ENCODE results near the gene VAX1.

The VAX1 gene

GRCh38 chr10:117096599-117097201 is 41.4 kb downstream of the VAX1 start:
- Histone ChIP-seq H3K27me3 (ENCODE audit: insufficient read depth, low read length, poor library complexity, severe bottlenecking) (no peaks in the 10 kb centered on the region), H3K4me2 (ENCODE audit: low read depth, low read length, poor library complexity, severe bottlenecking) (no peak overlapping the region), H3F3A (ENCODE audit: low read depth) (no peaks in the 10 kb centered on the region), H2AFZ (ENCODE audit: low read length) (no peak overlapping the region), H3K9me3 (ENCODE audit: insufficient read depth, low read depth, low read length) (no peaks in the 10 kb centered on the region), H3K9me2 (replicated peaks; ENCODE audit: low read depth, low read length) (no peaks in the 10 kb centered on the region), H4K20me1 (ENCODE audit: insufficient read depth, low read length, poor library complexity, severe bottlenecking) (no peaks in the 10 kb centered on the region), H3K4me1 (ENCODE audit: insufficient read depth, low read length, poor library complexity, severe bottlenecking) (no peaks in the 10 kb centered on the region), H3K36me3 (ENCODE audit: insufficient read depth, low read length) (no peaks in the 10 kb centered on the region), H3K4me3 (ENCODE audit: low read length, poor library complexity, severe bottlenecking) (no peak overlapping the region), H3K9ac (ENCODE audit: low read depth, low read length, poor library complexity, severe bottlenecking) (no peak overlapping the region), H3K79me2 (ENCODE audit: insufficient read depth, low read length) (no peaks in the 10 kb centered on the region)
- TF ChIP-seq EZH2phosphoT487 (IDR thresholded peaks at IDR 0.05; ENCODE audit: borderline replicate concordance) (no peak), CTCF (conservative IDR thresholded peaks at IDR 0.05; ENCODE audit: low read length) (no peak)

GRCh38 chr10:117094856-117095255 is 43.2 kb downstream of the VAX1 start:
- Histone ChIP-seq H3K9me2 (replicated peaks; ENCODE audit: low read depth, low read length) (no peaks in the 10 kb centered on the region), H2AFZ (ENCODE audit: low read length) (no peak overlapping the region), H3K9me3 (ENCODE audit: insufficient read depth, low read depth, low read length) (no peaks in the 10 kb centered on the region), H3F3A (ENCODE audit: low read depth) (no peaks in the 10 kb centered on the region), H3K4me2 (ENCODE audit: low read depth, low read length, poor library complexity, severe bottlenecking) (no peak overlapping the region), H3K4me1 (ENCODE audit: insufficient read depth, low read length, poor library complexity, severe bottlenecking) (no peaks in the 10 kb centered on the region), H4K20me1 (ENCODE audit: insufficient read depth, low read length, poor library complexity, severe bottlenecking) (no peaks in the 10 kb centered on the region), H3K79me2 (ENCODE audit: insufficient read depth, low read length) (no peaks in the 10 kb centered on the region), H3K9ac (ENCODE audit: low read depth, low read length, poor library complexity, severe bottlenecking) (no peak overlapping the region), H3K36me3 (ENCODE audit: insufficient read depth, low read length) (no peaks in the 10 kb centered on the region), H3K27me3 (ENCODE audit: insufficient read depth, low read length, poor library complexity, severe bottlenecking) (no peaks in the 10 kb centered on the region), H3K4me3 (ENCODE audit: low read length, poor library complexity, severe bottlenecking) (no peak overlapping the region)
- TF ChIP-seq EZH2phosphoT487 (IDR thresholded peaks at IDR 0.05; ENCODE audit: borderline replicate concordance) (no peak), CTCF (conservative IDR thresholded peaks at IDR 0.05; ENCODE audit: low read length) (no peak)

- H3K9me2 ChIP-seq (replicated peaks; ENCODE audit: low read depth, low read length) = no peaks in the 10 kb centered on the region
- no peaks in the 10 kb centered on the region for H3K36me3 ChIP-seq (ENCODE audit: insufficient read depth, low read length)
- H4K20me1 ChIP-seq (ENCODE audit: insufficient read depth, low read length, poor library complexity, severe bottlenecking) = no peaks in the 10 kb centered on the region
- H3K79me2 ChIP-seq (ENCODE audit: insufficient read depth, low read length) = no peaks in the 10 kb centered on the region
- H3K27me3 ChIP-seq (ENCODE audit: insufficient read depth, low read length, poor library complexity, severe bottlenecking) = no peaks in the 10 kb centered on the region
- no peaks in the 10 kb centered on the region for H3K9me3 ChIP-seq (ENCODE audit: insufficient read depth, low read depth, low read length)
- no peaks in the 10 kb centered on the region for H3F3A ChIP-seq (ENCODE audit: low read depth)
- no peak overlapping the region for H3K4me3 ChIP-seq (ENCODE audit: low read length, poor library complexity, severe bottlenecking)
- TF ChIP-seq EZH2phosphoT487 (IDR thresholded peaks at IDR 0.05; ENCODE audit: borderline replicate concordance) (no peak), CTCF (conservative IDR thresholded peaks at IDR 0.05; ENCODE audit: low read length) (no peak)
- no peak overlapping the region for H3K9ac ChIP-seq (ENCODE audit: low read depth, low read length, poor library complexity, severe bottlenecking)
- H3K4me2 ChIP-seq (ENCODE audit: low read depth, low read length, poor library complexity, severe bottlenecking) = no peak overlapping the region
- no peaks in the 10 kb centered on the region for H3K4me1 ChIP-seq (ENCODE audit: insufficient read depth, low read length, poor library complexity, severe bottlenecking)
- no peak overlapping the region for H2AFZ ChIP-seq (ENCODE audit: low read length)
Measured at GRCh38 chr10:117092386-117092785, 45.7 kb downstream of the VAX1 start.

All from Loucy (cell line).